Adipose tissue (tissue), 3 donors: ENCODE data around the gene PTPRD. TPM values are rescaled to one million over a fixed set of nuclear protein-coding genes. Genes with fewer than 3 reads are reported as not detected.

Experiments
- H3K27ac ChIP-seq: one replicate; pipeline ENCODE4 v1.5.1; 2013; ENCODE audit warnings: low read depth, low read length
- WGBS, 3 donors: extraction: QIAGEN DNeasy Blood & Tissue Kit; methylation state at CpG; one replicate each; pipeline ENCODE4 v1.1.7; 2013; 5-methylcytosine and 5-hydroxymethylcytosine counted together
- polyA plus RNA-seq, 3 donors: library from polyadenylated mRNA; stranded (reverse); fragments of 200-250 nt; gene quantifications; one replicate each; pipeline ENCODE4 v1.2.3, GENCODE V29; 2013
- donor health status: healthy with polysubstance abuse.
- donor health status: Bipolar disorder and iron deficiency.
- donor health status: healthy.

PTPRD gene
- polyA plus RNA-seq, 3 donors: 1.4 to 3.9 (median 2.1) TPM

DNA sequence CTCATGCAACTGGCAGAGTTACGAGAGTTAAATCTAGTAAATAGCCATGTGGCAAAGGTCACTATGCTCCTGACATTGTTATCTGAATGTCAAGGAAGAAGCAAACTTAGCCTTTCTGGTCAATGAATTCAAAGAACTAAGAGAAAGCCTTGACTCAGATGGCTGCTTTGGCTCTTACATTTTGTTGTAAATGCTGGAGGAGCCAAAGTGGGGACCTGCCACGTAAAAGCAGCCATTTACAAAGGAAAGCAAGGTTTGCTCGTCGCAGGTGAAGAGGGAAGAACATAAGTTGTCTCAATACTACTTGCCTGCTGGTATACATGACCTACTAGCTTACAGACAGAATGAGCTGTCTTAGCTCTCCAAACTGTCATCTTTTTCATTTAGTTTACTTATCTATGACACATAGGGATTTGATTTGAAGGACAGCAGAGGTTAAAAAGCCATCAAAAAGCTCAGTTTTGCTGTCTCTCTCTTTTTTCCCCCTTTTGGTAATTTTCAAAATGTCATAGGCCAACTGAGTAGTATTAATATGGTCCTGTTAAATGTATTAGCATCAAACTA, 1760.4 kb downstream of the PTPRD start:
- WGBS, 3 donors: 75 to 89% (median 89%) methylated on average over 4 of the region's 4 CpGs
- H3K27ac ChIP-seq: no peak overlapping the region

DNA sequence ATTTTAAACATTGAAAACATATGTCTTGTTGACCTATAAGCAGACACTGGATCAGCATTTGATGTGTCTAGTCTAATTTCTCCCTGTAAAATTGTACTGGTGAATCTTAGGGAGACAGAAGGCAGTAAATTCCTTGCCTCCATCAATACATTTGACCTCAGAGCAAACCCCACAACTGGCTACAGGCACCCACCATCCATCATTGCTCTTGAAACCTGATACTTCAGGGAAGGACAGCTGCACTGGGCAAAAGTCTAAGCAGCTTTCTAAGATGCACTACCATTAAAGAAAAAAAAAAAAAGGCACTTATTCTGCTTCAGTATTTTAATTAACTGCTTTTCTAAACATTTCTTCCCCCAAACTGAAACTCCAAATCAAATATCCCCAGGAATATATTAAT, 1761.9 kb downstream of the PTPRD start:
- no peak overlapping the region for H3K27ac ChIP-seq

DNA sequence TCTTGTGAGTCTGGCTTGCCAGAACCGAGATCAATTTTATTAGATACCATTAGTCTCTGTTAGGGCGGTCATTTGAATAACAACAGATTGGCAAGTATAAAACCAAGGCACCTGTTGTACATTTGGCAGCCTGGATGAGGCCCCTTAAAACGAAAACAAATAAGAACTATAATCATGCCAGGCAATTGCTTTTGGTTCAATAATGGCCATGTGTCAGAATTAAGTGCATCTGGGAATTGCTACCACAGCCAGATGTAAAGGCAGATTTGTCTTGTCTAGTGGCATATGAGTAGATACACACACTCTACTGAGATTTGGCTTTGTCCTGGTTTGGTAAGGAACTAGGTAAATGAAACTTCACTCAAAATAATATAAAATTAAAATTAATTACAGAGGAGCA, 1767.0 kb downstream of the PTPRD start:
- WGBS, 3 donors: 57 to 85% (median 83%) methylated on average over 3 of the region's 3 CpGs
- no peak overlapping the region for H3K27ac ChIP-seq

DNA sequence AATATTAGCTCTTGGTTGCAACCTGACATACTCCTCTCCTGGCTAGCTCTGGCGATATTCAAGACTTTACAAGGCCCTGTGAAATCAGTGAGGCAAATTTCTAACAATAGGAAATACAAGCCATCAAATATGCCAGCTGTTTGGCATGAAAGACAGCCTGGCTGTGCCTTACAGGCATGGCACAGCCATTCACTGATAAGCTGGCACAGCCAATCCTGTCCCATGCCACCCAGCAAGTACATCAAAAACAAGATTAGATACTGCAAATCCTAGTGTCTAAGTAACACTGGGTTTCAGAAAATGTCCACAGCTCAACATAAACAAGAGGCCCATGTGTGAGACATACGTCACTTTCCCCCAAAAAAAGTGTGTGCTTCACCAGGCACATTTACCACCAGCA, 1767.4 kb downstream of the PTPRD start:
- WGBS, 3 donors: 44 to 67% (median 48%) methylated on average over 2 of the region's 2 CpGs
- no peak overlapping the region for H3K27ac ChIP-seq

DNA sequence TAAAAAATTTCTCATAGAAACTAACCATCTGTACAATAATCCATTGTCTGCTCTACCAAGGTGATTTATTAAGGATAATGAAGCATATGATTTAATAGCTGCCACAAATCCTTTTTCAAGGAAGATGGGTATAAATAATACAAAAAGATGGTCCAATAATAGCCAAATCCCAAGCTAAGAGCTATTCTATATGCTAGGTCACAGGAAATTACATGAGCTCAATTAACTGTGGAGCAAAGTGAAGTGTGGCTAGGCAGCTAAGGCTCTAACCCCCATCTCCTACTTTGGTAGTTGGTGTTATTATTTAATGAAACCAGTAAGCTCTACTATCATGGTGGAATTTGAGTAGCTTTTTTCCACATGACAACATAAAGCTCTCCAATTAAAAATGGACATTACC, 1768.3 kb downstream of the PTPRD start:
- H3K27ac ChIP-seq: no peak overlapping the region

DNA sequence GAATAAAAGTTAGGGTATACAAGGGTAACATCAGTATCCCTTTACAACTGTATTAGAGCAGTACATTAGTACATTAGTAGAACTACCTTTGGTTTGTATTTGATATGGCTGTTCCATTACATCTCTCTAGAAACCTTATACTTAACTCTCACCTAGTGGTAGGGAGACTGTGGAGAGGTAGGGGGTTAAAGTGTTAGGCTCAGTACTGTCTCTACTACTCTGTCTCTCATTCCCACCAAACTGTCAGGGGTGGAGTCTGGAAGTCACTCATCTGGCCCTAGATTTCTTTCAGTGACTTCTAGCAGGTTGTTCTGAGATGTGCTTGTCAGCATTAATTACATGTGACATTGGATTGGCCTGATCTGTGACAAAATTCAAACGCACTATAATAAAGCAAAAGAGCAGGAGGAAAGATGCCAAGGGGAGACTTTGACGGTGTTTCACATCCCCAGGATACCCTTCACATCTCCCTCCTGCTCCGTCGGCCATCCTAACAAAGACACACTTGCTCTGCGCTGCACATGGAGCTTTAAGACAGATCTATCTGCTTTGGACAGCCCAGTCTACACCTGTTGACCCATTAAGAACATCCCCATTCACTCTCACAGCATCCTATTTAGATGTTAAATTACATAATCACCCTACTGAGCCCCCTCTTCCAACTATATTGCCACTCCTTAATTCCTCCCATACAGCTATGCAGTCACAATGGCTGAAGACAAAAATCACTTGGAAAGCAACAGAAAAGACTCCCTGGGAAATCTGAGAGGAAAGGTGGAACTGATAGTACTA, 1770.2 kb downstream of the PTPRD start:
- WGBS, 3 donors: 91 to 93% (median 92%) methylated on average over 5 of the region's 5 CpGs
- H3K27ac ChIP-seq: no peak overlapping the region

DNA sequence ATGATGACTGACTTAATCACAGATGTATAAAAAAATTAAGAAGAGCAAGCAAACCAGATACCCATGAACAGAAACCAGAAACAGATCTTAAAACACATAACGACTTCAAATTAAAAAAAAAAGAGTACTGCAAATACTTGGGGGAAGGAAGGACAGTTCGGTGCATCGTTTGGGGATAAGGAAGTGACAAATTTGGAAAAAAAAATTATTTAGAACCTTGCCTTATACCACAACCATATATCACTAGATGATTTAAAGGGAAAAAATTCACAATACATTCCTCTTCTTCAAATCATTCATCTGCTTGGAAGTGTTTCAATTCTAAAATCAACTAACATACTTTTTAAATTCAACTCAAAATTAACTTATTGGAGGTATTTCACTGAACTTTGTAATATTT, 1774.7 kb downstream of the PTPRD start:
- WGBS, 3 donors: 77 to 81% (median 78%) methylated on average over 3 of the region's 3 CpGs
- H3K27ac ChIP-seq: no peak overlapping the region

DNA sequence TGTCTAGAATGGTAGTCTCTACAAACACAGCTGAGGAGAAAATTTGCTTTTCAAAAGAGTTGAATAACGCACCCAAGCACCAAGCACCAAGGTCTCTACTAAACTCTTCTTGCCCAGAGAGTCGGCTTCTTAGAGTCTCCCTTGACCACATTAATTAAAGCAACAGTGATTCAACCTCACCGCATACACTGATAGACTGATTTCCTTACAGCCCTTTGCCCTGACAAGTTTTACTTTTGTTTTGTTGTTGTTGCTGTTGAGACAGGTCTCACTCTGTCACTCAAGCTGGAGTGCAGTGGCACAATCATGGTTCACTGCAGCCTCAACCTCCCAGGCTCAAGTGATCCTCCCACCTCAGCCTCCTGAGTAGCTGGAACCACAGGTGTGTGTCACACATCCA, 1777.5 kb downstream of the PTPRD start:
- no peak overlapping the region for H3K27ac ChIP-seq
- WGBS, 3 donors: 87 to 96% (median 95%) methylated on average over 3 of the region's 3 CpGs

DNA sequence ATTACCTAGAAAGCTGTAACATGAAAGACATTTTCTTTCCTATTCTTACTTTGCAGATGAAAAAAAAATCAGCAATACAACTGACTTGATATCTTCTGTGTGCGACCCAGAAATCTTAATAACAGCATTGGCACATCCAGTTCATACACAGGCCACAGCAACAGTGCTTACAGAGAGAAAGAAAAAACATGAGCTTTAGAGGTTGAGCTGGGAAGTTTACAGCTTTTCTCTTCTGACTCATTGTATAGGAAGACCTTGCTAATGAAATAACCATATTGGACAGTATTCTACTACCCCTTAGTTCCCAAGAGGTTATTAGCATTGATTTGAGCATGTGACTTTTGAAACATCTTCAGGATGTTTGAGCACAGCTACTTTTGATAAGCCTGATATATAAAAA, 1779.8 kb downstream of the PTPRD start:
- WGBS, 3 donors: 76 to 80% (median 79%) methylated on average over 1 of the region's 1 CpG
- H3K27ac ChIP-seq: no peak overlapping the region

DNA sequence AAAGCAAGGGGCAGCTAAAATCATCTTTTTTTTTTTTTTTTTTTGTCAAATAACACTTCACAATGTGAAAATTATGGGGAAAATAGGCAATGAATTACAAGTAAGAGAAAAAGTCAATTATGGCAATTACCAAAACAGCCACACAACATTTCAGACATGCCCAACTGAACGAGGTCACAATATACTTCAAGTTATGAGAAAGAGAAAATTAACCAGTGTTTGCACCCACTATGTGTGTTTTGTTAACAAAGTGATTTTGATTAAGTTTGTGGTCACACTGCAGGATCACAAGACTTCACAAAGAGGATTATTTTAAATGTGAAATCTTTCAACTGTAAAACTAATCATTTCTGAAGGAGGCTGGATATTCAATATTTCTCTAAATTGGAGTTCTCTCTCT, 1780.4 kb downstream of the PTPRD start:
- 48 to 80% (median 73%) methylated on average over 1 of the region's 1 CpG for WGBS, 3 donors
- no peak overlapping the region for H3K27ac ChIP-seq

DNA sequence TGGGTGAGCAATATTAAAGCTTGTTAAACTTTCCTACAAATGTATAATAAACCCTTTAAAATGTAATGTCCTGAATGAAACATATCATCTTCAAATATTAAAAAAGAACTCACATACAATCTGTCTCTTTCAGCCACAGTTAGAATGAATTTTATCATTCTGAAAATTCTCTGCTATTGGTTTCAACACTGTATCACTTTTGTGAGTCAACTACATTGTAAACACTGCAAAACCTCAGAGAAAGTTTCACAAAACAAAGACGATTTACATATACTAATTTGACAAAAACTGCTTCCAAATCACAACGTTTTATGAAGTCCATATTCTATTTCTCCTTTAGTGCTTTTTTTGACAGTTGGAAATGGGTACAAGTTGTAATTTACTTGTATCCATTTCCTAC, 1781.2 kb downstream of the PTPRD start:
- no peak overlapping the region for H3K27ac ChIP-seq
- WGBS, 3 donors: 46 to 68% (median 53%) methylated on average over 2 of the region's 2 CpGs

DNA sequence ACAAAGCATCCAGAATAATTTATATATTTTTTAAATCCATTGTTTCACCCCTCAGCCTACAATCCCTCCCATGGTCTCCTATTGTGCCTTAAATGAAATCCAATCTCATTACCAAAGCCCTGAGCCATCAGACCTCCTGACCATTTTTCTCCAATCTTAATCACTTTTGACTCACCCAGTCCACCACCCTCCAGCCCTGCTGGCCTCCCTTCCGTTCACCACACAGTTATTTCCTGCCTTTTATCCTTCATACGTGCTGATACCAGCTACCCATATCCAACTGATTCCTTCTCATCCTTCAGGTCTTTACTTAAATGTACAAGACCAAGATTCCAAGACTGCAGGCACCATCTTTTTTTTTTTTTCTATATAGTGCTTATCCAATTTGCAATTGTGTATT, 1786.5 kb downstream of the PTPRD start:
- 75 to 87% (median 82%) methylated on average over 2 of the region's 2 CpGs for WGBS, 3 donors
- no peak overlapping the region for H3K27ac ChIP-seq

DNA sequence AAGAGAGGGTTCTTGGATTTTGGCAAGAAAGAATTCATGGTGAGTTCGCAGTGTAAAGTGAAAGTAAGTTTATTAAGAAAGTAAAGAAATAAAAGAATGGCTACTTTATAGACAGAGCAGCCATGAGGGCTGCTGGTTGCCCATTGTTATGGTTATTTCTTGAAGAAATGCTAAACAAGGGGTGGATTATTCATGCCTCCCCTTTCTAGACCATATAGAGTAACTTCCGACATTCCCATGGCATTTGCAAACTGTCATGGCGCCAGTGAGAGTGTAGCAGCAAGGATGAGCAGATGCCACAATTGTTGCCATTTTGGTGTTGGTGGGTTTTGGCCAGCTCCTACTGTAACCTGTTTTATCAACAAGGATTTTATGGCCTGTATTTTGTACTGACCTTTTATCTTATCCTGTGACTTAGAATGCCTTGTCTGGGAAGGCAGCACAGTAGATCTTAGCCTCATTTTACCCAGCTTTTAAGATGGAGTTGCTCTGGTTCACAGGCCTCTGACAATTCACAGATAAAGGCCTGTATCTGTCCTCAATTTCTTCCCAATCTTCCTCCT, 1787.1 kb downstream of the PTPRD start:
- WGBS, 3 donors: 39 to 76% (median 67%) methylated on average over 3 of the region's 3 CpGs
- H3K27ac ChIP-seq: no peak overlapping the region

DNA sequence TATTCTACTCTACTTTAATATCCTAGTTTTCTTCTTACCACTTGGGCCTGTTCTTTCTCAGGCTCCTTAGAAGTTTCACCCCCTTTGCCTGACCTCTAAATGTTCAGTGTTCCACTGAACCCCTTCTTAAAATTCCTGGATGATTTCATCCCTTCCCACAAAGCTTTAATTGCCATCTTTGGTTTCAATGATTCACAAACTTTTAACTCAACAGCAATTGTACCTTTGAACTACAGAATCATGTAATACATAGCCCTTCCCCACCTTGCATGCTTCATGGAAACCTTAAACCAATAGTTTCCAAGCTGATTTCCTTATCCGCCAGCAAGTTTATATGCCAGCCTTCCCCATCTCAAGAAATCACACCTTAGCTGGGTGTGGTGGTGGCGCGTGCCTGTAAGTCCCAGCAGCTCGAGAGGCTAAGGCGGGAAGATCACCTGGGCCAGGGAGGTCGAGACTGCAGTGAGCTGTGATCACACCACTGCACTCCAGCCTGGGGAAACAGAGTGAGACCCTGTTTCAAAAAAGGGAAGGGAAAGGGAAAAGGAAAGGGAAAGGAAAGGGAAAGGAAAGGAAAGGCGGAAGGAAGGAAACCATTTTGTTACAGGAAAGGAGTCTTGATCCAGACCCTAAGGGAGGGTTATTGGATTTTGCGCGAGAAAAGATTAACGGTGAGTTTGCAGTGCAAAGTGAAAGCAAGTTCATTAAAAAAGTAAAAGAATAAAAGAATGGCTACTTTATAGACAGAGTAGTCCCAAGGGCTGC, 1789.5 kb downstream of the PTPRD start:
- WGBS, 3 donors: 95 to 96% (median 96%) methylated on average over 10 of the region's 10 CpGs
- no peak overlapping the region for H3K27ac ChIP-seq

DNA sequence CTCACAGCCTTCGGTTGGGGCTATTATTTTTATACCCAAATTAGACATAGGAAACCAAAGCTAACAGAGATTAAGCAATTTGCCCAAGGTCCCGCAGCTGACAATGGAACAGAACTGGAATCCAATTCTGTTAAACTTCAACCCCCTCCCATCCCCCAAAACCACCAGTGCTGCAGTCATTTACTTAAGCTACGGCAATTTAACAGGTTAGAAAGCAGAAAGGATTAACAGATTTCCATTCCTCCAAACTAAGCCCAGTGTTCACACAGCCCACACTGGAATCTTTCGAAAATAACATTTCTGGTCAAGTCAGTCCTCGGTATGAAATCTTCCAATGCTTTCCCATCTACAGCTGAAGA, 1790.2 kb downstream of the PTPRD start:
- WGBS, 3 donors: 55 to 93% (median 87%) methylated on average over 5 of the region's 5 CpGs

DNA sequence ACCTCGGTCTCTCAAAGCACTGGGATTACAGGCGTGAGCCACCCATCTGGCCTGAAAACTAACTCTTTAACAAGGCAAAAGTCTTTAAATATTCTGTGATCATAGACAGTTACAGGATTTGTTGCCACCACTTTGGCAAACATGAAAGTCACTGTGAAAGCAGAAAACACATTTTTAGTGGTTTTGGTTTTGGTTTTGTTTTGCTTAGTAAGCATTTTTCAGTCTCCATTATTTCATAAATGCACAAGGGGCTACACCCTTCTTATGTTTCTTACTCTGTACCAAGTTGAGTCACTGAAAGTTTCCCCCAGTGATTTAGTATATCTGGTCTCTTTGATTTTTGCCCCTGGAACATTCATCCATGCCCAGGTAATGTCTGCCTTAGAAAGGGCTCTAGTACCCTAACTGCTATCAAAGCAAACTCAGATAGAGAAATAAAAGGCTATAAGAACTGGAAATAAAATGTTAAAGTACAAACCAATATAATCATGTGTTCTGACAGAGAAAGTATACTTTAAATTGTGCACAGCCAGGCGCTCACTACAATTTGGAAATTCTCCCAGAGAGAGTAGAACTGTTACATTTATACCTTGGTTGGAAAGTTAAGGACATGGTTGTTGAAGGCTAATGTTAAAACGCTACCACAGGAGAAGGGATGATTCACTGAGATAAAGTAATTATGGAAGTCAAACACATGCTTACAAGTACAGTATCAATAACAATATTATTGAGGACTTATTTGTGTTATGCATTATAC, 1790.7 kb downstream of the PTPRD start:
- no peak overlapping the region for H3K27ac ChIP-seq
- WGBS, 3 donors: 76 to 91% (median 87%) methylated on average over 4 of the region's 4 CpGs

More for the DNA sequence above, 1790.2 kb downstream of the PTPRD start:
- H3K27ac ChIP-seq: no peak overlapping the region

DNA sequence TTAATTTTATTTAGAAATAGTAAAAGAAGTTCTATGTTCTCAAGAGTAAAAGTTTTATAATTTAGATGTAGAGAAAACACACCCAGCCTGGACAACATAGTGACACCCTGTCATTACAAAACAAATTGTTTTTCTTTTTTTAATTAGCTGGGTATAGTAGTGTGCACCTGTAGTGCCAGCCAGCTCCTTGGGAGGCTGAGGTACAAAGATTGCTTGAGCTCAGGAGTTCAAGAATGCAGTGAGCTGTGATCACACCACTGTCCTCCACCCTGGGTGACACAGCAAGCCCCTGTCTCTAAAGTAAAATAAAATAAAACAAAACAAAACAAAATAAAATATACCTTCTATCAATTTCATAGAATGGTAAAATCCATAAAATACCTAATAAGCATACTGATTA, 1795.5 kb downstream of the PTPRD start:
- no peak overlapping the region for H3K27ac ChIP-seq

DNA sequence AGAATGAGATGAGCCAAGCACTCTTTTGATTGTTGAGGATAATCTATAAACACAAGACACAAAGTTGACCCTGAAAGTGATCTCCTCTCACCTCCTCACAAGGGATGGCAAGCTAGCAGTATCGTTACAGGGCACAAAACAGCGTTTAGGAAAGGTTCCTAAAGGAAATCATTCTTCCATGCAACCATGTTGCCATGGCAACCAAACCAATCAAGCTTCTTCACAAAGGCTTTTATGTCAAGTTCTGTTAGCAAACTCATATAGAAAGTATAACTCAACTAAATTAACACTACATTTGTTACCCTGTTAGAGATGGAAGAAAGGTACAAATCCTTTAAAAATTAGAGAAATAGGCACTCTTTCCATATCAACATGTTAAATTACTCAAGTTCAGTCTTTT, 1796.4 kb downstream of the PTPRD start:
- H3K27ac ChIP-seq: no peak overlapping the region
- WGBS, 3 donors: 18 to 72% (median 57%) methylated on average over 2 of the region's 2 CpGs

DNA sequence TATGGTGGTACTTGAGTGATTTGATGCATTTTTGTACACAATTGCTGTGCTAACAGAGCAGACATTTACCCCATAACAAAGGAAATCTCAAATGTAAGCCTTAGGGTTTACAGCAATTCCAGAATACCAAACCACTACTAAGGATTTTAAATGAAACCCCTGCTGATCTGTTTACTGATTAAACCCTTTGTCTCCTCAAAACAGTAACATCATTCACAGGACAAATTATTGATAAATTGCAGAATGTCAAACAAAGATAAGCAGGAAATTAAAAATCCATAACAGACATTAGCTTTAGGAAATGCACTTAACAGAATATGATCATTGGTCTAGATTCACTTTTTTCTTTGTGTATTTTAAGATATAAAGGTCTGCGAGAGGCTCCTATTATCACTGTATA, 1796.9 kb downstream of the PTPRD start:
- no peak overlapping the region for H3K27ac ChIP-seq
- WGBS, 3 donors: 35 to 95% (median 92%) methylated on average over 1 of the region's 1 CpG
